Stimulated activated CD4-positive, alpha-beta T cell treated with anti-CD3 and anti-CD28 coated beads, Interleukin-4, amount 100 ng/mL, for 1 hour (primary cell): ENCODE results near the gene TRIM63.

Experiments used
- DNase-seq: peaks from one replicate; pipeline ENCODE4 v3.0.0-alpha.2; 2020

Gene TRIM63

GRCh38 chr1:26084091-26084561 lies 16.7 kb upstream of the TRIM63 start:
- no peak for DNase-seq

- DNase-seq, result no peak
Measured at GRCh38 chr1:26083208-26083607, 15.8 kb upstream of the TRIM63 start.

- no peak for DNase-seq
Measured at GRCh38 chr1:26082020-26082350, 14.6 kb upstream of the TRIM63 start.

- DNase-seq, result no peak
Measured at GRCh38 chr1:26081267-26082019, 14.0 kb upstream of the TRIM63 start.

- no peak for DNase-seq
Measured at GRCh38 chr1:26079960-26080814, 12.8 kb upstream of the TRIM63 start.

- no peak for DNase-seq
Measured at GRCh38 chr1:26079178-26079563, 11.7 kb upstream of the TRIM63 start.

GRCh38 chr1:26078286-26079177 lies 11.1 kb upstream of the TRIM63 start:
- no peak for DNase-seq

- DNase-seq, result no peak
Measured at GRCh38 chr1:26077524-26077923, 10.1 kb upstream of the TRIM63 start.

GRCh38 chr1:26075421-26076144 lies 8.2 kb upstream of the TRIM63 start:
- no peak for DNase-seq

- no peak for DNase-seq
Measured at GRCh38 chr1:26072305-26072704, 4.9 kb upstream of the TRIM63 start.

- no peak for DNase-seq
Measured at GRCh38 chr1:26070963-26071342, 3.5 kb upstream of the TRIM63 start.

GRCh38 chr1:26070296-26070962 lies 3.0 kb upstream of the TRIM63 start:
- DNase-seq, result no peak

- no peak for DNase-seq
Measured at GRCh38 chr1:26069941-26070295, 2.5 kb upstream of the TRIM63 start.

GRCh38 chr1:26066857-26067256 lies 573 bp downstream of the TRIM63 start:
- DNase-seq, result no peak

GRCh38 chr1:26066160-26066559 lies 1.3 kb downstream of the TRIM63 start:
- no peak for DNase-seq

- DNase-seq, result no peak
Measured at GRCh38 chr1:26064553-26064952, 2.9 kb downstream of the TRIM63 start.

- DNase-seq, result no peak
Measured at GRCh38 chr1:26060832-26061574, 6.4 kb downstream of the TRIM63 start.

- DNase-seq, result no peak
Measured at GRCh38 chr1:26059906-26060305, 7.5 kb downstream of the TRIM63 start.

GRCh38 chr1:26058052-26058595 lies 9.3 kb downstream of the TRIM63 start:
- no peak for DNase-seq

GRCh38 chr1:26057189-26057588 lies 10.2 kb downstream of the TRIM63 start:
- DNase-seq, result no peak

GRCh38 chr1:26055041-26055440 lies 12.4 kb downstream of the TRIM63 start:
- DNase-seq, result no peak
